DOHH2 (cell line): ENCODE results near the gene VAC14.

Source experiments
- H3F3A ChIP-seq: fragments of 200-600 bp; sonication (generic), shearing (Covaris generic); 2 replicates; pipeline ENCODE4 v1.6.0; 2016; ENCODE audit warnings: antibody characterized with exemption, mild to moderate bottlenecking; ENCODE audit not compliant: control insufficient read depth, insufficient read depth
- H3K27ac ChIP-seq: fragments of 200-600 bp; sonication (generic); 2 replicates; pipeline ENCODE4 v1.5.1; 2014; ENCODE audit warnings: low read depth, mild to moderate bottlenecking, low read length, moderate library complexity
- H3K27me3 ChIP-seq: fragments of 200-600 bp; sonication (generic); 2 replicates; pipeline ENCODE4 v1.6.1; 2014; ENCODE audit warnings: mild to moderate bottlenecking, low read length, mixed read lengths; ENCODE audit not compliant: control insufficient read depth
- H3K36me3 ChIP-seq: fragments of 200-600 bp; sonication (generic); 2 replicates; pipeline ENCODE4 v1.6.1; 2014; ENCODE audit warnings: mild to moderate bottlenecking, low read length, moderate library complexity, mixed read lengths; ENCODE audit not compliant: control insufficient read depth
- H3K4me1 ChIP-seq: fragments of 200-600 bp; sonication (generic); 2 replicates; pipeline ENCODE4 v1.6.1; 2014; ENCODE audit warnings: mild to moderate bottlenecking, low read length, mixed read lengths; ENCODE audit not compliant: control insufficient read depth
- H3K4me2 ChIP-seq: fragments of 200-600 bp; sonication (generic); 2 replicates; pipeline ENCODE4 v1.6.0; 2014; ENCODE audit warnings: mild to moderate bottlenecking, low read length, moderate library complexity
- H3K4me3 ChIP-seq: fragments of 200-600 bp; sonication (generic); 2 replicates; pipeline ENCODE4 v1.5.1; 2014; ENCODE audit warnings: mild to moderate bottlenecking, low read length, mixed read lengths
- H3K79me2 ChIP-seq: fragments of 200-600 bp; sonication (generic); 2 replicates; pipeline ENCODE4 v1.6.1; 2014; ENCODE audit warnings: mild to moderate bottlenecking, low read length, mixed read lengths; ENCODE audit not compliant: control insufficient read depth
- H3K9me2 ChIP-seq: fragments of 200-600 bp; sonication (generic); replicated peaks from 2 replicates; pipeline ENCODE4 v1.6.1; 2014; ENCODE audit warnings: mild to moderate bottlenecking, low read length, mixed read lengths; ENCODE audit not compliant: control insufficient read depth
- H3K9me3 ChIP-seq: fragments of 200-600 bp; sonication (generic); 2 replicates; pipeline ENCODE4 v1.6.1; 2014; ENCODE audit warnings: antibody characterized with exemption, low read length, mixed read lengths; ENCODE audit not compliant: control insufficient read depth, insufficient read depth
- H4K20me1 ChIP-seq: fragments of 200-600 bp; sonication (generic); 2 replicates; pipeline ENCODE4 v1.6.0; 2014; ENCODE audit warnings: low read depth, mild to moderate bottlenecking, antibody characterized with exemption, low read length, moderate library complexity; ENCODE audit not compliant: control insufficient read depth, insufficient read depth
- EZH2phosphoT487 ChIP-seq: fragments of 200-600 bp; sonication (generic); IDR thresholded peaks from 2 replicates; pipeline ENCODE4 v1.6.1; 2017; ENCODE audit warnings: borderline replicate concordance, mild to moderate bottlenecking, antibody characterized with exemption, low read length, moderate library complexity, mixed read lengths
- TF ChIP-seq, protein P1 (sequence below): fragments of 200-600 bp; sonication (generic); IDR thresholded peaks from one replicate; pipeline ENCODE4 v1.5.1; 2014; ENCODE audit warnings: antibody characterized with exemption, mild to moderate bottlenecking, low read depth, low read length; ENCODE audit not compliant: poor library complexity, severe bottlenecking

Gene VAC14

GRCh38 chr16:70767377-70768202, 33.4 kb downstream of the VAC14 start:
- Histone ChIP-seq H3K4me2 (no peak overlapping the region), H3K27me3 (no peaks in the 10 kb centered on the region), H3K4me1 (no peaks in the 10 kb centered on the region), H3K79me2 (no peaks in the 10 kb centered on the region), H3K27ac (no peak overlapping the region), H3F3A (0 out of 2 replicates have a peak, but pooled peaks cover 2% of the 10 kb centered on the region), H3K36me3 (peaks cover 17% of the 10 kb centered on the region), H4K20me1 (no peaks in the 10 kb centered on the region), H3K9me2 (no peaks in the 10 kb centered on the region), H3K4me3 (no peak overlapping the region), H3K9me3 (no peaks in the 10 kb centered on the region)
- TF ChIP-seq, protein P1, sequence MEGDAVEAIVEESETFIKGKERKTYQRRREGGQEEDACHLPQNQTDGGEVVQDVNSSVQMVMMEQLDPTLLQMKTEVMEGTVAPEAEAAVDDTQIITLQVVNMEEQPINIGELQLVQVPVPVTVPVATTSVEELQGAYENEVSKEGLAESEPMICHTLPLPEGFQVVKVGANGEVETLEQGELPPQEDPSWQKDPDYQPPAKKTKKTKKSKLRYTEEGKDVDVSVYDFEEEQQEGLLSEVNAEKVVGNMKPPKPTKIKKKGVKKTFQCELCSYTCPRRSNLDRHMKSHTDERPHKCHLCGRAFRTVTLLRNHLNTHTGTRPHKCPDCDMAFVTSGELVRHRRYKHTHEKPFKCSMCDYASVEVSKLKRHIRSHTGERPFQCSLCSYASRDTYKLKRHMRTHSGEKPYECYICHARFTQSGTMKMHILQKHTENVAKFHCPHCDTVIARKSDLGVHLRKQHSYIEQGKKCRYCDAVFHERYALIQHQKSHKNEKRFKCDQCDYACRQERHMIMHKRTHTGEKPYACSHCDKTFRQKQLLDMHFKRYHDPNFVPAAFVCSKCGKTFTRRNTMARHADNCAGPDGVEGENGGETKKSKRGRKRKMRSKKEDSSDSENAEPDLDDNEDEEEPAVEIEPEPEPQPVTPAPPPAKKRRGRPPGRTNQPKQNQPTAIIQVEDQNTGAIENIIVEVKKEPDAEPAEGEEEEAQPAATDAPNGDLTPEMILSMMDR = no peak
- no peak for TF ChIP-seq EZH2phosphoT487

- Histone ChIP-seq H3K4me3 (no peak overlapping the region), H3F3A (no peaks in the 10 kb centered on the region), H3K36me3 (peaks cover 8% of the 10 kb centered on the region), H3K9me3 (no peaks in the 10 kb centered on the region), H4K20me1 (no peaks in the 10 kb centered on the region), H3K79me2 (no peaks in the 10 kb centered on the region), H3K27me3 (no peaks in the 10 kb centered on the region), H3K27ac (no peak overlapping the region), H3K4me2 (no peak overlapping the region), H3K9me2 (no peaks in the 10 kb centered on the region), H3K4me1 (no peaks in the 10 kb centered on the region)
- TF ChIP-seq EZH2phosphoT487 = no peak
- TF ChIP-seq, protein P1 = no peak
These were observed 34.3 kb downstream of the VAC14 start for GRCh38 chr16:70766658-70767057.

DNA sequence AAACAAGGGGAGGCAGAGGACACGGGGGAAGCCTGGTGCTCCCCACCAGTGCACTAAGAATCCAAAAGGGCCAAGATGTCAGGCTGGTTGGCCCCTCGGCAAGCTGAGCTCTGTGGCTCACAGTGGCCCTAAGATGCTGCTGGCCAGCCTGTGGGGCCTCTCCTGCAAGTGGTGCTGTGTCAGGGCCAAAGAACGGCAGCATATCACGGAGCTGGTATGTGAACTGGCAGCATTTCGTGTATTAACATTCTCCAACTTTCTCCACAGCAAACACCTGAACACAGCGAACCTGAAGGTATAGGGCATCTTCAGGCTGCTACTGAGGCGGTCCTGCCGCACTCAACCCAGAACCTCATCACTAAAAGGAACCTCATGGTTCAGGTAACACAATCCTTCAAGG, 34.8 kb downstream of the VAC14 start:
- no peaks in the 10 kb centered on the region for H3K79me2 ChIP-seq
- H4K20me1 ChIP-seq = no peaks in the 10 kb centered on the region
- no peaks in the 10 kb centered on the region for H3K4me1 ChIP-seq
- H3K4me2 ChIP-seq = no peak overlapping the region
- peaks cover 7% of the 10 kb centered on the region for H3K36me3 ChIP-seq
- H3K9me3 ChIP-seq = no peaks in the 10 kb centered on the region
- H3K27ac ChIP-seq = no peak overlapping the region
- no peaks in the 10 kb centered on the region for H3F3A ChIP-seq
- H3K9me2 ChIP-seq = no peaks in the 10 kb centered on the region
- no peak for TF ChIP-seq EZH2phosphoT487
- TF ChIP-seq, protein P1 = no peak
- no peaks in the 10 kb centered on the region for H3K27me3 ChIP-seq
- no peak overlapping the region for H3K4me3 ChIP-seq
